KG1 (cell line): Measurements from ENCODE around the gene TSPO.
A peak's percentile ranks its signal among the peaks of the same experiment; 100 is the strongest.
"Not testable (repeated sequence)": the region's sequence is repeated elsewhere in the genome, so short reads cannot be mapped to it uniquely, and the experiment has no call there.

ENCODE experiments used
- DNase-seq: peaks from one replicate; lab custom pipeline; 2025; lab: John Stamatoyannopoulos, UW

The TSPO gene

GRCh38 chr22:43131773-43132501 is 19.4 kb upstream of the TSPO start:
- no peak for DNase-seq

GRCh38 chr22:43133401-43133800 is 18.0 kb upstream of the TSPO start:
- no peak for DNase-seq

GRCh38 chr22:43134553-43134952 is 16.8 kb upstream of the TSPO start:
- no peak for DNase-seq

- DNase-seq, result no peak
Observed at GRCh38 chr22:43135565-43135964, 15.8 kb upstream of the TSPO start.

- no peak for DNase-seq
Observed at GRCh38 chr22:43136255-43136654, 15.1 kb upstream of the TSPO start.

- no peak for DNase-seq
Observed at GRCh38 chr22:43136801-43137200, 14.6 kb upstream of the TSPO start.

- peak; percentile 86 for DNase-seq
Observed at GRCh38 chr22:43142880-43143562, 8.3 kb upstream of the TSPO start, which contains the start of gene MCAT. Gene MCAT (minus strand): TSS chr22:43143398. CDS start chr22:43143348, 50 bp downstream.

GRCh38 chr22:43144949-43145348 is 6.4 kb upstream of the TSPO start:
- no peak for DNase-seq

- DNase-seq, result not testable (repeated sequence)
Observed at GRCh38 chr22:43145371-43145770, 6.0 kb upstream of the TSPO start.

GRCh38 chr22:43146332-43146731 is 5.0 kb upstream of the TSPO start:
- not testable (repeated sequence) for DNase-seq

GRCh38 chr22:43147821-43148220 is 3.5 kb upstream of the TSPO start:
- DNase-seq, result peak; percentile 54

- DNase-seq, result no peak
Observed at GRCh38 chr22:43148581-43148980, 2.8 kb upstream of the TSPO start.

- no peak for DNase-seq
Observed at GRCh38 chr22:43150731-43151206, 590 bp upstream of the TSPO start.

GRCh38 chr22:43152003-43152356 is 621 bp downstream of the TSPO start:
- no peak for DNase-seq

GRCh38 chr22:43152357-43153071 is 1.2 kb downstream of the TSPO start:
- DNase-seq, result peak; percentile 38

GRCh38 chr22:43153899-43154298 is 2.5 kb downstream of the TSPO start:
- DNase-seq, result no peak

GRCh38 chr22:43154887-43155536 is 3.7 kb downstream of the TSPO start:
- DNase-seq, result no peak

GRCh38 chr22:43155789-43156188 is 4.4 kb downstream of the TSPO start:
- DNase-seq, result no peak

GRCh38 chr22:43156413-43156812 is 5.1 kb downstream of the TSPO start:
- DNase-seq, result no peak

- no peak for DNase-seq
Observed at GRCh38 chr22:43157874-43158546, 6.7 kb downstream of the TSPO start.

GRCh38 chr22:43158778-43159483 is 7.6 kb downstream of the TSPO start:
- DNase-seq, result no peak
